HCT116 (cell line): ENCODE measurements around the gene MYORG.

Experiments used
- ATF3 ChIP-seq: IDR thresholded peaks from 2 replicates; pipeline ENCODE4 v1.6.1; 2012
- CTCF ChIP-seq, 3 experiments: fragments of 200-600 bp in 1 of 3; sonication (generic) in 1 of 3; IDR thresholded peaks in 2 of 3; conservative IDR thresholded peaks in 1 of 3; 2 replicates each; pipeline ENCODE4 v1.5.1; 2012 to 2017; ENCODE audit warnings: low read depth in 2 of 3, low read length in 2 of 3, antibody characterized with exemption in 1 of 3, borderline replicate concordance in 1 of 3, control low read depth in 1 of 3, mild to moderate bottlenecking in 1 of 3, mixed read lengths in 1 of 3, mixed run types in 1 of 3, moderate library complexity in 1 of 3; ENCODE audit not compliant: insufficient read depth in 1 of 3
- EGR1 ChIP-seq: IDR thresholded peaks from 2 replicates; pipeline ENCODE4 v1.6.1; 2012; ENCODE audit warnings: low read depth
- EZH2 ChIP-seq: fragments of 200-600 bp; sonication (generic); IDR thresholded peaks from 2 replicates; pipeline ENCODE4 v1.6.1; 2017; ENCODE audit warnings: antibody characterized with exemption, mixed run types
- EZH2phosphoT487 ChIP-seq: fragments of 200-600 bp; IDR thresholded peaks from 2 replicates; pipeline ENCODE4 v1.6.1; 2018; ENCODE audit warnings: antibody characterized with exemption, borderline replicate concordance
- MAX ChIP-seq: IDR thresholded peaks from 2 replicates; pipeline ENCODE4 v1.6.1; 2012
- POLR2AphosphoS5 ChIP-seq: IDR thresholded peaks from 2 replicates; pipeline ENCODE4 v1.6.1; 2011; ENCODE audit warnings: mild to moderate bottlenecking, low read depth, low read length, moderate library complexity
- ZFX ChIP-seq: fragments of 450-650 bp; IDR thresholded peaks from 2 replicates; pipeline ENCODE4 v1.6.1; 2017
- ZNF274 ChIP-seq: fragments of 200-500 bp; sonication (Bioruptor generic); IDR thresholded peaks from 2 replicates; pipeline ENCODE4 v1.6.1; 2014; ENCODE audit warnings: mild to moderate bottlenecking, low read depth, low read length, inconsistent platforms

- TF ChIP-seq EZH2: no peak
- TF ChIP-seq CTCF (IDR thresholded peaks at IDR 0.05 in 2 of 3, conservative IDR thresholded peaks at IDR 0.05 in 1 of 3; ENCODE audit: borderline replicate concordance in 1 of 3, insufficient read depth in 1 of 3, low read depth in 2 of 3, low read length in 2 of 3): no peak
- TF ChIP-seq EGR1: no peak
- TF ChIP-seq MAX: no peak
- TF ChIP-seq ZNF274: no peak
- TF ChIP-seq EZH2phosphoT487: no peak
- TF ChIP-seq ZFX: no peak
- no peak for TF ChIP-seq POLR2AphosphoS5
- TF ChIP-seq ATF3: no peak
These were observed 23.6 kb upstream of the MYORG start for GRCh38 chr9:34400275-34400674.
